Endothelial cell (in vitro differentiated cells): ENCODE measurements around the gene CCDC92. TPM values are rescaled to one million over a fixed set of nuclear protein-coding genes. Genes with fewer than 3 reads are reported as not detected.

Experiments
- DNase-seq: peaks from one replicate; pipeline ENCODE4 v3.0.0; 2021; ENCODE audit warnings: low spot score
- H3K27ac Mint-ChIP-seq: one replicate; pipeline ENCODE4 v1.8.0; 2021; ENCODE audit warnings: mixed read lengths, inconsistent platforms; ENCODE audit not compliant: unreplicated experiment
- H3K27me3 Mint-ChIP-seq: one replicate; pipeline ENCODE4 v1.8.0; 2021; ENCODE audit warnings: mild to moderate bottlenecking, moderate library complexity, mixed read lengths, inconsistent platforms; ENCODE audit not compliant: unreplicated experiment
- H3K36me3 Mint-ChIP-seq: one replicate; pipeline ENCODE4 v1.8.0; 2021; ENCODE audit warnings: mild to moderate bottlenecking, low read depth, mixed read lengths, inconsistent platforms; ENCODE audit not compliant: unreplicated experiment
- H3K4me1 Mint-ChIP-seq: one replicate; pipeline ENCODE4 v1.8.0; 2021; ENCODE audit warnings: mild to moderate bottlenecking, mixed read lengths, inconsistent platforms; ENCODE audit not compliant: unreplicated experiment
- H3K4me3 Mint-ChIP-seq: one replicate; pipeline ENCODE4 v1.8.0; 2021; ENCODE audit warnings: mild to moderate bottlenecking, mixed read lengths, inconsistent platforms; ENCODE audit not compliant: unreplicated experiment
- H3K9me3 Mint-ChIP-seq: one replicate; pipeline ENCODE4 v1.8.0; 2021; ENCODE audit warnings: mixed read lengths, inconsistent platforms; ENCODE audit not compliant: unreplicated experiment
- total RNA-seq: library from RNA; stranded (reverse); fragmentation: NEBNext Ultra II Directional; extraction: Animal tissue kit (Norgen Biotek cat#: 25700); gene quantifications from one replicate; pipeline ENCODE4 v1.2.1, GENCODE V29; 2021; ENCODE audit not compliant: unreplicated experiment
- TF ChIP-seq, protein P1 (sequence below): fragments of 200-600 bp; sonication (generic); IDR thresholded peaks from one replicate; pipeline ENCODE4 v1.5.0; 2021; ENCODE audit warnings: antibody characterized with exemption; ENCODE audit not compliant: unreplicated experiment

The CCDC92 gene
- total RNA-seq, 1 donor from 2014 or later = 25.0 TPM

DNA sequence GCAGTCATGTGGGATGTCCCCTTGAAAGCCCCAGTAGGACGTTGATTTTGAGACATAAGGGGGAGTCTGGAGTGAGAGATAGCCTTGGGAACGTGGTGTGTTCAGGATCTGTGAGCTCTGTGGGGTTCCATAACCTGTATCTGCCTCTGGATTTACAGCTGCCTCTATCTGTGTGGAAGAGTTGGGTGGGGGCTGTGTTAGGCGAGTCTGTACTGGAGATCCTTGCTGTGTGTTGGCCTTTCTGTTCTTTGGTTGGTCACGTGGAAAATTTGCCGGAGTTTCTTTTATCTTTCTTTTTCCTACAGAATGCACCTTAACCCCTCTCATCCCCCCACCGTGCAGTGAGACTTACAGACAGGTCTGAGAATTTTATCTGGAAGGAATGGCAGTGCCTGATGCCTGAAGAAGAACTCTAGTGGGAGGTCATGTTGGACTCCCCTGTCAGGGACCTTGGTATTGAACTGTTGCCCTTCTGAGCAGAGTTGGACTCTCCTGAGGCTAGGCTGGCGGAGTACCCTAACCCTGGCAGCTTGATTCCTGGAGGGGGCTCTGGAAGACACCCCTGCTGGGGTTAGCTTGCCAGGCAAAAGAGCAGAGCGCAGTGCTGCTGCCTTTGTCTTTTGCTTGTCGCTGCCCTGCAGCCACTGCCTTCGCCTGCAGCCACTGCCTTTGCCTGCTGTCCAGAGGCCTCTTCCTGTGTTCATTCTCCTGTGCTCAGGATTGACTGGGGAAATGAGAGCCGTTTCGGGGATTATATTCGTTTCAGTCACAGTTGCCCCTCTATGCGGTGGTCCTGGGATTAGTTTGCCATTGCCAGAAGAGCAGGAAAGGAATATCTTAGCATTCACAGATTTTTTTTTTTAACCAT, 34.4 kb upstream of the CCDC92 start:
- H3K9me3 Mint-ChIP-seq = no peaks in the 10 kb centered on the region
- DNase-seq = no peak
- no peaks in the 10 kb centered on the region for H3K27me3 Mint-ChIP-seq
- H3K4me1 Mint-ChIP-seq = peaks cover 15% of the 10 kb centered on the region
- peaks cover 26% of the 10 kb centered on the region for H3K36me3 Mint-ChIP-seq
- TF ChIP-seq, protein P1, sequence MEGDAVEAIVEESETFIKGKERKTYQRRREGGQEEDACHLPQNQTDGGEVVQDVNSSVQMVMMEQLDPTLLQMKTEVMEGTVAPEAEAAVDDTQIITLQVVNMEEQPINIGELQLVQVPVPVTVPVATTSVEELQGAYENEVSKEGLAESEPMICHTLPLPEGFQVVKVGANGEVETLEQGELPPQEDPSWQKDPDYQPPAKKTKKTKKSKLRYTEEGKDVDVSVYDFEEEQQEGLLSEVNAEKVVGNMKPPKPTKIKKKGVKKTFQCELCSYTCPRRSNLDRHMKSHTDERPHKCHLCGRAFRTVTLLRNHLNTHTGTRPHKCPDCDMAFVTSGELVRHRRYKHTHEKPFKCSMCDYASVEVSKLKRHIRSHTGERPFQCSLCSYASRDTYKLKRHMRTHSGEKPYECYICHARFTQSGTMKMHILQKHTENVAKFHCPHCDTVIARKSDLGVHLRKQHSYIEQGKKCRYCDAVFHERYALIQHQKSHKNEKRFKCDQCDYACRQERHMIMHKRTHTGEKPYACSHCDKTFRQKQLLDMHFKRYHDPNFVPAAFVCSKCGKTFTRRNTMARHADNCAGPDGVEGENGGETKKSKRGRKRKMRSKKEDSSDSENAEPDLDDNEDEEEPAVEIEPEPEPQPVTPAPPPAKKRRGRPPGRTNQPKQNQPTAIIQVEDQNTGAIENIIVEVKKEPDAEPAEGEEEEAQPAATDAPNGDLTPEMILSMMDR = no peak
- no peak overlapping the region for H3K4me3 Mint-ChIP-seq
- H3K27ac Mint-ChIP-seq = no peak overlapping the region

DNA sequence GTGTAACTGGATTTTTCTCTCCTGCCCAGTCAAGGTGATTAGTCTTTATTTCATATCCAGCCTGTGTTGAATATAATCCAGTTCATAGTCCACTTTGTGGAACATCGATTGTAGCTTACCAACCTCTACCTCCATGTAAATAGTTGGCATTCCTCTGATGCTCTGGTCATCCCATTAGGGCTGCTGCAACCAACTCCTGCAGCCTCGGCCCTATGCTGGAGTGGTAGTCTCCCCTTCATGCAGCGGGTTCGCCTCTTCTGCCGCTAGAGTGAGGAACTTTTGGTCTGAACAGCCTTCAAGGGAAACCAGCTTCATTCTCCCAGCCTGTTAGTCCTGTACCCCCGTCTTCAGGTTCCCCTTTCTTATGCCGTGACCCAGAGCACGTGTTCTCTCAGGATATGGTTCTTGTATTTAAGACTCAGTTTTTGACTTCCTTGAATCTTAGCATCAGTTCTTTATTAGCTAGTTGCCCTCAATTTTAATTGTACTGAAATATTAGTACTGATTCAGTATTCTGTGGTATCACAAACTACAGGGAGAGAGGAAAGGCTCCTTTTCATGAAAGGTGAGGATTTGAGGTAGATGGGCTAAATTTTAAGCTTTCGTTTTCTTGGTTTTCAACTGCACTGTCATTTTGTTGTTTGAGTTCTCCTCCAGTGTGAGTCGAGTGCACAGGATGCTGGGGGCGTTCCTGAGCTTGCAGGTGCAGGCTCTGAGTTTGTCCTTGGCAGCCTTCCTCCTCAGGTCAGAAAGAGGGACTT, 33.6 kb upstream of the CCDC92 start:
- no peak overlapping the region for H3K27ac Mint-ChIP-seq
- no peaks in the 10 kb centered on the region for H3K9me3 Mint-ChIP-seq
- DNase-seq = no peak
- peaks cover 20% of the 10 kb centered on the region for H3K36me3 Mint-ChIP-seq
- TF ChIP-seq, protein P1 = no peak
- H3K4me1 Mint-ChIP-seq = peaks cover 15% of the 10 kb centered on the region
- no peaks in the 10 kb centered on the region for H3K27me3 Mint-ChIP-seq
- H3K4me3 Mint-ChIP-seq = no peak overlapping the region

DNA sequence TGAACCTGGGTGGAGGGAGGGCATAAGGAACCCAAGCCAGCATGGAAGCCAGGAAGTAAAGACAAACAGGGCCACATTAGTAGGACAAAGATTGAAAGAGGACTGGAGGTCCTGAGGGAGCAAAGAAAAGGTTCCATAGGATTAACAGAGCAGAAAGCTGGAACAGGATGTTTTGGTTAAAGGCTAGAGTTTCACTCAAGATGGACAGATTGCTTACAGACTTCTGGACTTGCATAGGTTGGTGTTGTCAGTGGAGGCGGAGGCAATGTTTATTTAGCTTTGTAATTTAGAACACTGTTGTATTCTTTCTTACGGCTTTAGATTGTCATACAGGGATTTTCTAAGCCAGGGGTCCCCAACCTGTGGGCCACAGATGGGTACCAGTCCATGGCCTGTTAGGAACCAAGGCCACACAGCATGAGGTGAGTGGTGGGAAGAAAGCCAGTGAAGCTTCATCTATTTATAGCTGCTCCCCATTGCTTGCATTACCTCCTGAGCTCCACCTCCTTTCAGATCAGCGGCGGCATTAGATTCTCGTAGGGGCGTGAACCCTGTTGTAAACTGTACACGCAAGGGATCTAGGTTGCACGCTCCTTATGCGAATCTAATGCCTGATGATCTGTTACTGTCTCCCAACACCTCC, 31.7 kb upstream of the CCDC92 start:
- peaks cover 15% of the 10 kb centered on the region for H3K4me1 Mint-ChIP-seq
- peaks cover 13% of the 10 kb centered on the region for H3K36me3 Mint-ChIP-seq
- no peaks in the 10 kb centered on the region for H3K27me3 Mint-ChIP-seq
- TF ChIP-seq, protein P1 = no peak
- no peak for DNase-seq
- no peak overlapping the region for H3K27ac Mint-ChIP-seq
- no peaks in the 10 kb centered on the region for H3K9me3 Mint-ChIP-seq
- H3K4me3 Mint-ChIP-seq = no peak overlapping the region

DNA sequence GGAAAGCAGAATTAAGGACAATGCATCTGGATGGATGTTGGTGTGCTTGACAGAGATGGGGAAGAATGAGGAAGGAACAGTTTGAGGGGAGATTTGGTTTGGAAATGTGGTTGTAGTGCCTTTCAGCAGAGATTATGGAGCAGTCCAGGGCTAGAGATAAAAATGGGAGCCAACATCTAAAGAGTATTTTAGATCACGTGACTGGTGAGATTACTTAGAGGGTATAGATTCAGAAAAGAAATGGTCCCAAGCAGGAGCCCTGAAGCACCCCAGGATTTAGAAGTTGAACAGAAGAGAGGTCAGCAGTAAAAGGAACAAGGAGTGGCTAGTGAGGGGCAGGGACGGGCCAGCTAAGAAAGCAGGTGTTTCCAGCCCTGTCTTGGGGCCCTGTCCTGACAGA, 30.0 kb upstream of the CCDC92 start:
- DNase-seq = no peak
- H3K4me1 Mint-ChIP-seq = peaks cover 21% of the 10 kb centered on the region
- no peaks in the 10 kb centered on the region for H3K9me3 Mint-ChIP-seq
- H3K36me3 Mint-ChIP-seq = peaks cover 23% of the 10 kb centered on the region
- H3K27me3 Mint-ChIP-seq = no peaks in the 10 kb centered on the region
- H3K4me3 Mint-ChIP-seq = no peak overlapping the region
- TF ChIP-seq, protein P1 = no peak
- H3K27ac Mint-ChIP-seq = no peak overlapping the region
